Endothelial cell of umbilical vein (primary cell): Measurements from ENCODE around the gene TRIM27. TPM values are rescaled to one million over a fixed set of nuclear protein-coding genes. Genes with fewer than 3 reads are reported as not detected.

Source experiments
- BruUV-seq: library from RNA; stranded (reverse); fragments of 400-500 nt; replicated peaks from 2 replicates; lab custom pipeline; 2021; lab: Mats Ljungman, UMichigan
- CTCF ChIA-PET: fragments of 300-600, 350-600 bp; sonication (Branson Sonifier 250); formaldehyde crosslinking; loops from one replicate; lab custom pipeline; 2021; ENCODE audit warnings: antibody characterized with exemption, inconsistent platforms; lab: Charles Lee
- POLR2A ChIA-PET: fragments of 300-600, 350-600 bp; sonication (Branson Sonifier 250); formaldehyde crosslinking; loops from one replicate; lab custom pipeline; 2021; ENCODE audit warnings: antibody characterized with exemption, inconsistent platforms; lab: Charles Lee
- DNase-seq: peaks from one replicate; pipeline ENCODE4 v3.0.0-alpha.2; 2011; ENCODE audit warnings: low read depth, low spot score
- FAIRE-seq: peaks from 2 replicates; lab custom pipeline; 2011; peaks lifted over from hg19 to GRCh38; lab: Jason Lieb, UNC
- H2AFZ ChIP-seq: 2 replicates; pipeline ENCODE4 v1.6.0; 2012; ENCODE audit warnings: low read depth, low read length, control low read depth, inconsistent platforms
- H3K27ac ChIP-seq: 2 replicates; pipeline ENCODE4 v1.5.1; 2011; ENCODE audit warnings: low read depth, mild to moderate bottlenecking, control low read depth, low read length, moderate library complexity; ENCODE audit not compliant: insufficient read depth
- H3K27me3 ChIP-seq, 2 experiments: 2 replicates each; pipeline versions ENCODE4 v1.6.0 to v1.6.1; 2011; ENCODE audit warnings: low read length in 2 of 2, mixed read lengths in 1 of 2; ENCODE audit not compliant: control insufficient read depth in 2 of 2, insufficient read depth in 2 of 2
- H3K36me3 ChIP-seq, 2 experiments: 2 replicates in 1 of 2; 3 replicates in 1 of 2; pipeline ENCODE4 v1.5.1; 2011; ENCODE audit warnings: low read length in 2 of 2, mild to moderate bottlenecking in 1 of 2, moderate library complexity in 1 of 2; ENCODE audit not compliant: control insufficient read depth in 2 of 2, insufficient read depth in 2 of 2; ENCODE audit errors: extremely low read depth in 1 of 2
- H3K4me1 ChIP-seq: 3 replicates; pipeline ENCODE4 v1.5.1; 2011; ENCODE audit warnings: mild to moderate bottlenecking, low read length; ENCODE audit not compliant: control insufficient read depth, insufficient read depth; ENCODE audit errors: extremely low read depth
- H3K4me2 ChIP-seq: 2 replicates; pipeline ENCODE4 v1.6.1; 2011; ENCODE audit warnings: low read length, control low read depth, mixed read lengths; ENCODE audit not compliant: insufficient read depth
- H3K4me3 ChIP-seq, 3 experiments: fragments of 200-600 bp in 1 of 3; sonication (generic), shearing (Covaris generic) in 1 of 3; replicated peaks in 1 of 3; 2 replicates each; pipeline ENCODE4 v1.5.1; 2011 to 2016; ENCODE audit warnings: control low read depth in 3 of 3, low read length in 3 of 3, mild to moderate bottlenecking in 2 of 3, inconsistent platforms in 1 of 3, low read depth in 1 of 3, moderate library complexity in 1 of 3; ENCODE audit not compliant: insufficient read depth in 1 of 3
- H3K79me2 ChIP-seq: 2 replicates; pipeline ENCODE4 v1.6.0; 2012; ENCODE audit warnings: low read length, inconsistent platforms; ENCODE audit not compliant: control insufficient read depth, insufficient read depth
- H3K9ac ChIP-seq: replicated peaks from 2 replicates; pipeline ENCODE3; 2011; ENCODE audit warnings: low read length, control low read depth; ENCODE audit not compliant: insufficient read depth; ENCODE audit errors: extremely low read depth
- H3K9me1 ChIP-seq: replicated peaks from 3 replicates; pipeline ENCODE4 v1.6.0; 2011; ENCODE audit warnings: mild to moderate bottlenecking, low read length; ENCODE audit not compliant: control insufficient read depth, insufficient read depth; ENCODE audit errors: extremely low read depth
- H3K9me3 ChIP-seq: replicated peaks from 2 replicates; pipeline ENCODE4 v1.5.1; 2012; ENCODE audit warnings: low read length, inconsistent platforms; ENCODE audit not compliant: control insufficient read depth, insufficient read depth
- H4K20me1 ChIP-seq: replicated peaks from 2 replicates; pipeline ENCODE3; 2011; ENCODE audit warnings: mild to moderate bottlenecking, low read length; ENCODE audit not compliant: control insufficient read depth, insufficient read depth; ENCODE audit errors: extremely low read depth
- EZH2 ChIP-seq: IDR thresholded peaks from 2 replicates; pipeline ENCODE4 v1.6.1; 2012; ENCODE audit warnings: borderline replicate concordance, low read depth, mild to moderate bottlenecking, moderate library complexity, low read length, inconsistent platforms; ENCODE audit not compliant: severe bottlenecking
- FOS ChIP-seq: IDR thresholded peaks from 2 replicates; pipeline ENCODE4 v1.6.1; 2011; ENCODE audit warnings: mild to moderate bottlenecking, low read length, moderate library complexity, borderline replicate concordance; ENCODE audit not compliant: insufficient read depth
- GATA2 ChIP-seq: IDR thresholded peaks from 2 replicates; pipeline ENCODE4 v1.7.0; 2011; ENCODE audit warnings: low read depth, mild to moderate bottlenecking, moderate library complexity, mixed read lengths, low read length; ENCODE audit not compliant: insufficient read length, insufficient read depth
- JUN ChIP-seq: IDR thresholded peaks from 2 replicates; pipeline ENCODE4 v1.6.1; 2011; ENCODE audit warnings: borderline replicate concordance, low read depth; ENCODE audit not compliant: insufficient read length, insufficient read depth
- MYC ChIP-seq: IDR thresholded peaks from one replicate; pipeline ENCODE4 v1.6.1; 2011; ENCODE audit warnings: mild to moderate bottlenecking, low read depth, low read length
- POLR2A ChIP-seq: IDR thresholded peaks from 2 replicates; pipeline ENCODE4 v1.6.1; 2012; ENCODE audit warnings: low read depth, mild to moderate bottlenecking, control low read depth, low read length
- POLR2AphosphoS5 ChIP-seq: IDR thresholded peaks from 2 replicates; pipeline ENCODE4 v1.6.1; 2012; ENCODE audit warnings: low read depth, mild to moderate bottlenecking, control low read depth, low read length, moderate library complexity; ENCODE audit not compliant: insufficient read depth
- dilution Hi-C: fragments of 300-500 bp; cut with MboI; formaldehyde crosslinking; loops from one replicate; pipeline ENCODE4 v1.15.0; 2019; ENCODE audit warnings: low sequenced_read_pairs; ENCODE audit not compliant: extremely low pct_ligation_motif_present
- intact Hi-C: fragments of 100-400 bp; cut with micrococcal nuclease; formaldehyde crosslinking; loops from one replicate; pipeline ENCODE4 v1.10.0; 2022
- polyA plus RNA-seq, 4 experiments: library from polyadenylated mRNA; depleted of rRNA in 3 of 4; stranded (reverse) in 3 of 4; unstranded in 1 of 4; fragments of >200 nt; gene quantifications; 2 replicates each; pipeline versions ENCODE4 v1.2.1 to v1.2.3, GENCODE V29; 2011 to 2012; ENCODE audit warnings: missing spikeins in 1 of 4
- total RNA-seq: library from RNA; stranded (reverse); gene quantifications from 2 replicates; pipeline ENCODE4 v1.2.3, GENCODE V29; 2021
- TF ChIP-seq, protein P1 (sequence below), 2 donors: IDR thresholded peaks; 1 replicate in 1 of 2; 2 replicates in 1 of 2; pipeline ENCODE4 v1.5.1; 2011; ENCODE audit warnings: low read length in 2 of 2, mild to moderate bottlenecking in 2 of 2, moderate library complexity in 2 of 2, control low read depth in 1 of 2, inconsistent platforms in 1 of 2, low read depth in 1 of 2; ENCODE audit not compliant: insufficient read depth in 1 of 2; ENCODE audit errors: extremely low read depth in 1 of 2
- TF ChIP-seq, protein P2 (sequence below): IDR thresholded peaks from 2 replicates; pipeline ENCODE4 v1.6.1; 2011; ENCODE audit not compliant: insufficient read depth, insufficient read length

Gene TRIM27
- total and polyA plus RNA-seq, 2 donors (not counting 3 experiments of a cell fraction or from before 2014, with no cell fraction given): 67.1 to 69.2 TPM

DNA sequence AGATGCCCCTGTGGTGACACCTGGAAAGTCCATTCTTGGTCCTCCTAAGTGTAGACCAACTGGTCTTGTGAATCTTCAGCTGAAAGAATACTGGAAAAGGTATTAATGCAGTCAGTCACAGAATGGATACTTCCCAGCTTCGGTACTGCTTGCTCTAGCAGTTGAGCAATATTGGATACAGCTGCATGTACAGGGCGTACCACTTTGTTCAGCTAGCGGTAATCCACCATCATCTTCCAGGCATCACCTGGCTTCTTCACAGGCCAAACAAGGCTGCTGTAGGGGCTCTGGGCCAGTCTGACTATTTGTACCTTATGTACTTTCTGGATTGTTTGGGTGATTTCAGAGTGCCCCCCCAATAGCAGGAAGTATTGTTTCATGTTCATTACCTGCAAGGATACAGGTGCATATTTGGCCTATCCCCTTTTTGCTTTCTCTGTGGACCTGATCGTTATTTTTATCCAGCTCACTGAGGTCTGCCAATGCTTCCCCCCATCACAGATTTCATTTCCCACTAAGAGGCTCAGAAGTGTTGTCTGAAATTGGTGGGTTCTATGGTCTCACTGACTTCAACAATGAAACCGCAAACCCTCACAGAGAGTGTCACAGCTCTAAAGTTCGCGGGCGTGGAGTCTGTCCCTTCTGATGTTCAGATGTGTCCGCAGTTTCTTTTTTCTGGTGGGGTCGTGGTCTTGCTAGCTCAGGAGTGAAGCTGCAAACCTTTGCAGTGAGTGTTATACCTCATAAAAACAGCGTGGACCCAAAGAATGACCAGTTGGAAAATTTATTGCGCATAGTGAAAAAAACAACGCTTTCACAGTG lies 52.2 kb downstream of the TRIM27 start:
- DNase-seq (no peak), FAIRE-seq (no peak)
- BruUV-seq: no TSS peak

DNA sequence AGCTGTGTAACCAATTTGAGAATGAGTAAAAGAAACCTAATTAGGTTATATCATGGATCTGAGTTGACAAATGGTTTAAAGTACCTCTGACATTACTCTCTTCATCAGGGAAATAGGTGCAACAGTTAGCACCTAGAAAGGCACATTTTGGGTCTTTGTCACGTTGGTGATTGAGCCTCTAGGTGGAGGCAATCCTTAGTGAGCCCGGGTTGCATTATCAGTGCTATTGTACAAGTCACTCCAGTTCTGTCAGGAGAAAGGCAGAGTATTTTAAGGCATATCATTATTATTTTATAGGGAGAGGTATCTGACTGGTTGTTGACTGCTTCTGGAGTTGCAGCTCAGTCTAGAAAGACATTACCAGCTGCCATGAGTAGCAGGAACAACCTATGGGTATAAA lies 54.9 kb downstream of the TRIM27 start:
- H4K20me1 ChIP-seq: no peaks in the 10 kb centered on the region
- no peaks in the 10 kb centered on the region for H3K9me1 ChIP-seq
- CTCF ChIA-PET: no interaction called here
- no peaks in the 10 kb centered on the region for H3K27me3 ChIP-seq
- H2AFZ ChIP-seq: no peak overlapping the region
- POLR2A ChIA-PET: no interaction called here
- dilution Hi-C loops (no loop called here), intact Hi-C loops (no loop called here)
- no peak for FAIRE-seq
- no peak overlapping the region for H3K9ac ChIP-seq
- no peak overlapping the region for H3K4me2 ChIP-seq
- no TSS peak for BruUV-seq
- H3K27ac ChIP-seq: no peak overlapping the region
- H3K79me2 ChIP-seq: no peaks in the 10 kb centered on the region
- no peak for DNase-seq
- H3K4me3 ChIP-seq: no peak overlapping the region
- no peaks in the 10 kb centered on the region for H3K36me3 ChIP-seq
- peaks cover 11% of the 10 kb centered on the region for H3K4me1 ChIP-seq
- H3K9me3 ChIP-seq: no peaks in the 10 kb centered on the region
- no peak for TF ChIP-seq FOS
- TF ChIP-seq, protein P1, sequence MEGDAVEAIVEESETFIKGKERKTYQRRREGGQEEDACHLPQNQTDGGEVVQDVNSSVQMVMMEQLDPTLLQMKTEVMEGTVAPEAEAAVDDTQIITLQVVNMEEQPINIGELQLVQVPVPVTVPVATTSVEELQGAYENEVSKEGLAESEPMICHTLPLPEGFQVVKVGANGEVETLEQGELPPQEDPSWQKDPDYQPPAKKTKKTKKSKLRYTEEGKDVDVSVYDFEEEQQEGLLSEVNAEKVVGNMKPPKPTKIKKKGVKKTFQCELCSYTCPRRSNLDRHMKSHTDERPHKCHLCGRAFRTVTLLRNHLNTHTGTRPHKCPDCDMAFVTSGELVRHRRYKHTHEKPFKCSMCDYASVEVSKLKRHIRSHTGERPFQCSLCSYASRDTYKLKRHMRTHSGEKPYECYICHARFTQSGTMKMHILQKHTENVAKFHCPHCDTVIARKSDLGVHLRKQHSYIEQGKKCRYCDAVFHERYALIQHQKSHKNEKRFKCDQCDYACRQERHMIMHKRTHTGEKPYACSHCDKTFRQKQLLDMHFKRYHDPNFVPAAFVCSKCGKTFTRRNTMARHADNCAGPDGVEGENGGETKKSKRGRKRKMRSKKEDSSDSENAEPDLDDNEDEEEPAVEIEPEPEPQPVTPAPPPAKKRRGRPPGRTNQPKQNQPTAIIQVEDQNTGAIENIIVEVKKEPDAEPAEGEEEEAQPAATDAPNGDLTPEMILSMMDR (IDR thresholded peaks at IDR 0.05; ENCODE audit: extremely low read depth in 1 of 2, insufficient read depth in 1 of 2, low read depth in 1 of 2, low read length in 2 of 2): no peak
- TF ChIP-seq POLR2A: no peak
- no peak for TF ChIP-seq EZH2
- no peak for TF ChIP-seq GATA2
- TF ChIP-seq, protein P2, sequence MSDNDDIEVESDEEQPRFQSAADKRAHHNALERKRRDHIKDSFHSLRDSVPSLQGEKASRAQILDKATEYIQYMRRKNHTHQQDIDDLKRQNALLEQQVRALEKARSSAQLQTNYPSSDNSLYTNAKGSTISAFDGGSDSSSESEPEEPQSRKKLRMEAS: no peak
- TF ChIP-seq MYC: no peak
- no peak for TF ChIP-seq POLR2AphosphoS5
- TF ChIP-seq JUN: no peak

More for the DNA sequence above, 52.2 kb downstream of the TRIM27 start:
- Histone ChIP-seq H3K9ac (no peak overlapping the region), H3K9me1 (no peaks in the 10 kb centered on the region), H3K27me3 (peaks cover 2 to 4% of the 10 kb centered on the region in 2 experiments), H3K4me2 (no peak overlapping the region), H3K9me3 (no peaks in the 10 kb centered on the region), H2AFZ (no peak overlapping the region), H3K79me2 (no peaks in the 10 kb centered on the region), H3K27ac (no peak overlapping the region), H4K20me1 (no peaks in the 10 kb centered on the region), H3K4me1 (peaks cover 4% of the 10 kb centered on the region), H3K36me3 (no peaks in the 10 kb centered on the region), H3K4me3 (no peak overlapping the region)
- POLR2A ChIA-PET: no interaction called here
- TF ChIP-seq, protein P2: no peak
- CTCF ChIA-PET: no interaction called here
- dilution Hi-C loops (no loop called here), intact Hi-C loops (no loop called here)
